Measurements from ENCODE around the gene GNG5. TPM values are rescaled to one million over a fixed set of nuclear protein-coding genes. Genes with fewer than 3 reads are reported as not detected.

GNG5 gene
- total and polyA plus RNA-seq, 2 donors (not counting 1 experiment from before 2014, with no cell fraction given), result 35.4 to 41.6 TPM

- peaks cover 0 to 14% of the 10 kb centered on the region in 2 experiments for H3K36me3 ChIP-seq (replicated peaks in 1 of 2; ENCODE audit: control extremely low read depth in 1 of 2, control insufficient read depth in 1 of 2, extremely low read depth in 1 of 2, insufficient read depth in 2 of 2, low read length in 1 of 2)
- H3K4me3 ChIP-seq (ENCODE audit: control extremely low read depth in 1 of 5, extremely low read depth in 1 of 5, insufficient read depth in 1 of 5, low read depth in 2 of 5, low read length in 4 of 5), result peak within 1 kb of the TSS; percentile 66 to 90 (median 88)
- H3K79me2 ChIP-seq (ENCODE audit: control insufficient read depth, insufficient read depth, low read length), result peaks cover 55% of the 10 kb centered on the region
- peaks cover 18% of the 10 kb centered on the region for H4K20me1 ChIP-seq (ENCODE audit: control insufficient read depth, insufficient read depth, low read length, poor library complexity, severe bottlenecking)
- intact Hi-C loops (cut with micrococcal nuclease), result loop anchor here (1.0 to 10.0 kb wide), 5 partner anchors 8 to 516 kb away; partner anchors contain the start of genes CTBS, GNG5, MCOLN2 and SPATA1
- ChIA-PET CTCF (interaction anchor here (0.8 to 1.8 kb wide), 8 partner anchors 11 to 337 kb away, joined by 3 to 7 read pairs (median 4); partner anchors contain the start of genes CTBS, GNG5, PRKACB and SPATA1), POLR2A (interaction anchor here (0.6 to 3.6 kb wide), 3 partner anchors 27 to 114 kb away, joined by 3 to 13 read pairs (median 4); partner anchors contain the start of genes CTBS, GNG5 and SPATA1)
- TF ChIP-seq CTCF (IDR thresholded peaks at IDR 0.05) (no peak), EZH2 (IDR thresholded peaks at IDR 0.05; ENCODE audit: borderline replicate concordance, insufficient read depth, low read depth, low read length, poor library complexity, severe bottlenecking) (no peak)
- peaks cover 5 to 10% (median 9%) of the 10 kb centered on the region in 3 donors for H3K9me3 ChIP-seq (ENCODE audit: control extremely low read depth in 1 of 3, control insufficient read depth in 2 of 3, insufficient read depth in 1 of 3, low read length in 2 of 3)
- H3K4me1 ChIP-seq (ENCODE audit: control insufficient read depth in 2 of 2, insufficient read depth in 2 of 2, low read length in 2 of 2), result peaks cover 19 to 32% of the 10 kb centered on the region in 2 donors
- H3K4me2 ChIP-seq (replicated peaks; ENCODE audit: low read depth, low read length, poor library complexity, severe bottlenecking), result peak within 1 kb of the TSS; percentile 80
- H3K9ac ChIP-seq (ENCODE audit: low read length), result peak within 1 kb of the TSS; percentile 70
- ATAC-seq (ENCODE audit: low read depth) (peak; percentile 95), DNase-seq (peak; percentile 88)
- peaks cover 0 to 24% (median 14%) of the 10 kb centered on the region in 4 experiments for H3K27me3 ChIP-seq (replicated peaks in 1 of 4; ENCODE audit: control extremely low read depth in 1 of 4, control insufficient read depth in 3 of 4, insufficient read depth in 4 of 4, low read length in 3 of 4)
- Mint-ChIP-seq H3K27me3 (peaks cover 30% of the 10 kb centered on the region), H3K4me1 (peaks cover 40% of the 10 kb centered on the region), H3K4me3 (peak within 1 kb of the TSS; percentile 94), H3K9me3 (ENCODE audit: insufficient read depth) (peaks cover 8% of the 10 kb centered on the region), H3K27ac (peak within 1 kb of the TSS; percentile 91)
- under 1% methylated on average over 44 of the region's 51 CpGs for WGBS (ENCODE audit: insufficient coverage)
- peak within 1 kb of the TSS; percentile 78 to 81 for H3K27ac ChIP-seq (ENCODE audit: low read length in 2 of 2)
- peak within 1 kb of the TSS; percentile 81 for H2AFZ ChIP-seq (ENCODE audit: insufficient read depth, low read depth, low read length, poor library complexity, severe bottlenecking)
Observed at GRCh38 chr1:84478876-84479868, 27.2 kb downstream of the GNG5 start, which contains the start of gene RPF1. Gene RPF1, plus strand, starts transcription at chr1:84479266. Its CDS starts 16 bp downstream, at chr1:84479282.

Data from B cell (primary cell).